CD4-positive, alpha-beta T cell treated with Interleukin-15 for 1 hour (primary cell): Measurements from ENCODE around the gene S1PR2.
"Not testable (repeated sequence)": the region's sequence is repeated elsewhere in the genome, so short reads cannot be mapped to it uniquely, and the experiment has no call there.

Source experiments
- DNase-seq: peaks from one replicate; pipeline ENCODE4 v3.0.0-alpha.2; 2020

S1PR2 gene

DNA sequence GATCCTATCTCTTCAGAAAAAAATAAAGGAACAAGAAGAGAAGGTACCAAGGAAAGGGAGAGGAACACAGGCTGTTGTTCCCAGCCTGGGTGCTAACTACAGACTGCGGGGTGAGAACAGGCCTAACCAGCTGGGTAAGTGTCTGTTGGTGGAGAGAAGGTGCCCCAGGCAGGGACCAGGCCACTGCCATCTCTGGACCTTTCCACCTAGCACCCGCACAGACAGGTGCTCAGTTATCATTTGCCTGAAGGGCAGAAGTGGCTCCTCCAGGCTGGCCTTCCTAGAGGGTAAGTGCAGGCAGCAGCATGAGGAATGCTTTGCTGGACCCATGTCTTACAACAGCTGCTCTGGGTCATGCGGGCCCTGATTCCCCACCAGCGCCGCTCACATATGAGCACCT, 46.5 kb downstream of the S1PR2 start:
- DNase-seq: no peak

DNA sequence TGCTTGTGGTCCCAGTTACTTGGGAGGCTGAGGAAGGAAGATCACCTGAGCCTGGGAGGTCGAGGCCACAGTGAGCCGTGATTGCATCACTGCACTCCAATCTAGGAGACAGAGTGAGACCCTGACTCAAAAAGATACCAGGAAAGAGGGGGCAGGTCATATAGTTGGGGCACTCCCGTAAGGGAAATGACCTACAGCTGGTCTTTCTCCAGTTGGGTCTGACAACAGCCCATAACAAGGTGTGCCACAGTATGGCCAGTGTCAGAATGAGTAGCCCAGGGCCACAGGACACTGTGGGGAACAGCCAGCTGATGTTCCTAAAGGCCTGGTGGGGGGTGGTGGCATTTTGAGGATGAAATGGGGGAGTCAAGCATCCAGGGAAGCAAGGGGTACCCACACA, 47.2 kb downstream of the S1PR2 start:
- no peak for DNase-seq

DNA sequence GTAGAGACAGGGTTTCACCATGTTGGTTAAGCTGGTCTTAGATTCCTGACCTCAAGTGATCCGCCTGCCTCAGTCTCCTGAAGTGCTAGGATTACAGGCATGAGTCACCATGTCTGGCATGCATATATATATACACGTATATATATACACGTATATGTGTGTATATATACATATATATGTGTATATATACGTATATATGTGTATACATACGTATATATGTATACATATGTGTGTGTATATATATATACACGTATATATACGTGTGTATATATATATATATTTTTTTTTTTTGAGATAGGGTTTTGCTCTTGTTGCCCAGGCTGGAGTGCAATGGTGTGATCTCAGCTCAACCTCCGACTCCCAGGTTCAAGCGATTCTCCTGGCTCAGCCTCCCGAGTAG, 48.3 kb downstream of the S1PR2 start:
- no peak for DNase-seq

DNA sequence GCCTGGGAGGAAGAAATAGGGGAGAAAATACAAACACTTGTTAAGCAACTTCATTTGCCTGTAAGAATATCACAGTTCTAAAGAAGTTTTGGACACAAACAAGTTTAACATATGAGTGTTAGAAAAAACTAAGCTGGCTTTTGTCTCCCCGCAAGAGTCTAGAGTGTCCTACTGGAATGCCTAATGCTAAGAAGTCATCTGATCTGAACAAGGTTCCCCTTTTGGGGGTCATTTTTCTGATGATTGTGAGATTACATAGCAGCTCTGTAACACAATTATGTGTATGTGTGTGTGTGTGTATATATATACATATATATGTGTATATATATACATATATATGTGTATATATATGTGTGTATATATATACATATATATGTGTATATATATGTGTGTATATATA, 49.1 kb downstream of the S1PR2 start:
- DNase-seq: no peak

- no peak for DNase-seq
Observed at GRCh38 chr19:10180459-10180858, 50.7 kb downstream of the S1PR2 start.

GRCh38 chr19:10180024-10180423, 51.1 kb downstream of the S1PR2 start:
- DNase-seq: not testable (repeated sequence)

DNA sequence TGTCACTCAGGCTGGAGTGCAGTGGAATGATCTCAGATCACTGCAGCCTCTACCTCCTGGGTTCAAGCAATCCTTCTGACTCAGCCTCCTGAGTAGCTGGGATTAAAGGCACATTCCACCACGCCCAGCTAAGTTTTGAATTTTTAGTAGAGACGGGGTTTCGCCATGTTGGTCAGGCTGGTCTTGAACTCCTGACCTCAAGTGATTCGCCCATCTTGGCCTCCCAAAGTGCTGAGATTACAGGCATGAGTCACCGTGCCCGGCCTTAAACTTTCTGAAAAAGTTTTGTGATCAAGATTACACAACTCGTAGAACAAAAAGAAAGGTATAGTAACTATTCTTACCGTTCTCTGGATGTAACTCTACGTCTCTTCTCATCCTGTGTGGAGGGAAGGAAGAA, 57.6 kb downstream of the S1PR2 start:
- no peak for DNase-seq
